ENCODE data around the gene MORF4L1.

Gene MORF4L1

DNA sequence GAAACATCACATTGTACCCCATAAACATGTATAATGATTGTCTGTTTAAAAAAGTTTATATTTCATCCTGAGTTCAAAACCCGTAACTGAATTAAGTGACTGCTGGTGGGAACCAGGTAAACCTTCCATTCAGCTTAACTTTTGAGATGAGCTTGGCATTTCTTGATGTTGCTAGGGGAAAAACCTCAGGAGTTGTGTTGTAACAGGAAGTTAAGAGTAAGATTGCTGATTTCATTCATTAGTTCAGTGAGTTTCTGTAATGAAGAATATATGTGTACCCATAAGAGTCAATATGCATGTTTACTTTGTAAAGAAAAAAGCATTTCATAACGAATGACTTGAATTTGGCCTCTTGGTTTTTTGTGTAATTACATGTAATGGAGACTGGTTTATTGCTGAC, 39.6 kb downstream of the MORF4L1 start:
- Histone ChIP-seq H3K9ac (ENCODE audit: low read depth, low read length, poor library complexity, severe bottlenecking) (no peak overlapping the region), H3F3A (ENCODE audit: low read depth) (no peaks in the 10 kb centered on the region), H3K36me3 (ENCODE audit: insufficient read depth, low read length) (peaks cover 64% of the 10 kb centered on the region), H3K9me3 (ENCODE audit: insufficient read depth, low read depth, low read length) (no peaks in the 10 kb centered on the region), H4K20me1 (ENCODE audit: insufficient read depth, low read length, poor library complexity, severe bottlenecking) (peaks cover 9% of the 10 kb centered on the region), H3K4me1 (ENCODE audit: insufficient read depth, low read length, poor library complexity, severe bottlenecking) (no peaks in the 10 kb centered on the region), H3K9me2 (replicated peaks; ENCODE audit: low read depth, low read length) (no peaks in the 10 kb centered on the region), H3K4me3 (ENCODE audit: low read length, poor library complexity, severe bottlenecking) (no peak overlapping the region), H3K4me2 (ENCODE audit: low read depth, low read length, poor library complexity, severe bottlenecking) (no peak overlapping the region), H3K79me2 (ENCODE audit: insufficient read depth, low read length) (no peaks in the 10 kb centered on the region), H2AFZ (ENCODE audit: low read length) (no peak overlapping the region), H3K27me3 (ENCODE audit: insufficient read depth, low read length, poor library complexity, severe bottlenecking) (no peaks in the 10 kb centered on the region)
- no peak for TF ChIP-seq EZH2phosphoT487 (IDR thresholded peaks at IDR 0.05; ENCODE audit: borderline replicate concordance)
- no peak for TF ChIP-seq CTCF (conservative IDR thresholded peaks at IDR 0.05; ENCODE audit: low read length)

DNA sequence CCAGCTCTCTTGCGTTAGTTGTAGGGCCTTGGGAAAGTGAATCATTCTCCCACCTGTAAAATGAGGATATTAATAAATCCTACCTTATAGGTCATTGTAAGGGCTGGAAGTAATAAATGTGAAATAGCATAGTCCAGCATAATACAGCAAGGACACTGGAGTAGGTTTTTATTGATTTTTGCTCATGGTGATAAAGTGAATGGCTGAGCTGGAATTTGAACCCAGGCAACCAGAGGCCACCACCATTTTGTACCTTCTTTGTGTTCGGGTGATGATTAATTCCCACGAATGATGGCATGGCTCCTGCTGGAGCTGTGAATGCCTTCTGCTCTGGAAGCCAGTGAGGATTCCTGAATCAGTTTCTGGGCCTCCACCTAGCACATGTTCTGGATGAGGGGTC, 40.3 kb downstream of the MORF4L1 start:
- Histone ChIP-seq H2AFZ (ENCODE audit: low read length) (no peak overlapping the region), H3K79me2 (ENCODE audit: insufficient read depth, low read length) (no peaks in the 10 kb centered on the region), H3K9me2 (replicated peaks; ENCODE audit: low read depth, low read length) (no peaks in the 10 kb centered on the region), H3F3A (ENCODE audit: low read depth) (no peaks in the 10 kb centered on the region), H3K27me3 (ENCODE audit: insufficient read depth, low read length, poor library complexity, severe bottlenecking) (no peaks in the 10 kb centered on the region), H4K20me1 (ENCODE audit: insufficient read depth, low read length, poor library complexity, severe bottlenecking) (peaks cover 9% of the 10 kb centered on the region), H3K4me3 (ENCODE audit: low read length, poor library complexity, severe bottlenecking) (no peak overlapping the region), H3K4me2 (ENCODE audit: low read depth, low read length, poor library complexity, severe bottlenecking) (no peak overlapping the region), H3K36me3 (ENCODE audit: insufficient read depth, low read length) (peaks cover 66% of the 10 kb centered on the region), H3K9ac (ENCODE audit: low read depth, low read length, poor library complexity, severe bottlenecking) (no peak overlapping the region), H3K9me3 (ENCODE audit: insufficient read depth, low read depth, low read length) (no peaks in the 10 kb centered on the region), H3K4me1 (ENCODE audit: insufficient read depth, low read length, poor library complexity, severe bottlenecking) (no peaks in the 10 kb centered on the region)
- TF ChIP-seq CTCF (conservative IDR thresholded peaks at IDR 0.05; ENCODE audit: low read length): no peak
- TF ChIP-seq EZH2phosphoT487 (IDR thresholded peaks at IDR 0.05; ENCODE audit: borderline replicate concordance): no peak

- Histone ChIP-seq H3K9me3 (ENCODE audit: insufficient read depth, low read depth, low read length) (no peaks in the 10 kb centered on the region), H3K4me1 (ENCODE audit: insufficient read depth, low read length, poor library complexity, severe bottlenecking) (no peaks in the 10 kb centered on the region), H3K79me2 (ENCODE audit: insufficient read depth, low read length) (no peaks in the 10 kb centered on the region), H3F3A (ENCODE audit: low read depth) (no peaks in the 10 kb centered on the region), H4K20me1 (ENCODE audit: insufficient read depth, low read length, poor library complexity, severe bottlenecking) (peaks cover 9% of the 10 kb centered on the region), H3K4me2 (ENCODE audit: low read depth, low read length, poor library complexity, severe bottlenecking) (no peak overlapping the region), H3K9ac (ENCODE audit: low read depth, low read length, poor library complexity, severe bottlenecking) (no peak overlapping the region), H3K36me3 (ENCODE audit: insufficient read depth, low read length) (peaks cover 68% of the 10 kb centered on the region), H3K9me2 (replicated peaks; ENCODE audit: low read depth, low read length) (no peaks in the 10 kb centered on the region), H3K4me3 (ENCODE audit: low read length, poor library complexity, severe bottlenecking) (no peak overlapping the region), H3K27me3 (ENCODE audit: insufficient read depth, low read length, poor library complexity, severe bottlenecking) (no peaks in the 10 kb centered on the region), H2AFZ (ENCODE audit: low read length) (no peak overlapping the region)
- TF ChIP-seq EZH2phosphoT487 (IDR thresholded peaks at IDR 0.05; ENCODE audit: borderline replicate concordance) (no peak), CTCF (conservative IDR thresholded peaks at IDR 0.05; ENCODE audit: low read length) (peak; percentile 51)
These were observed 41.5 kb downstream of the MORF4L1 start for GRCh38 chr15:78914027-78914764.
